GM12878 (cell line): Measurements from ENCODE around the gene C9orf50. TPM values are rescaled to one million over a fixed set of nuclear protein-coding genes. Genes with fewer than 3 reads are reported as not detected.

ENCODE experiments used
- ATAC-seq: fragments of 200-7000 bp; cut with Tn5 transposase; 3 replicates; pipeline ENCODE4 v1.9.1; 2020; ENCODE audit warnings: mild to moderate bottlenecking, moderate library complexity
- BruUV-seq: library from RNA; stranded (reverse); fragments of 400-500 nt; replicated peaks from 2 replicates; lab custom pipeline; 2021; lab: Mats Ljungman, UMichigan
- CTCF ChIA-PET: fragments of 300-600 bp; sonication (Branson Sonifier 250); formaldehyde crosslinking; extraction: SDS; loops from one replicate; lab custom pipeline; 2021; ENCODE audit warnings: inconsistent platforms; lab: Yijun Ruan, JAX
- POLR2A ChIA-PET: fragments of 350-600 bp; formaldehyde crosslinking; extraction: SDS; loops from one replicate; lab custom pipeline; 2021; ENCODE audit warnings: inconsistent platforms; lab: Charles Lee
- RAD21 ChIA-PET: fragments of 300-600 bp; sonication (Branson Sonifier 250); formaldehyde crosslinking; loops from one replicate; lab custom pipeline; 2023; ENCODE audit warnings: antibody characterized with exemption; ENCODE audit not compliant: unreplicated experiment; lab: Charles Lee
- SMC1A ChIA-PET: fragments of 300-600 bp; sonication (Branson Sonifier 250); formaldehyde crosslinking; loops from one replicate; lab custom pipeline; 2023; ENCODE audit not compliant: unreplicated experiment, uncharacterized antibody; lab: Charles Lee
- DNase-seq: peaks from one replicate; pipeline ENCODE4 v3.0.0-alpha.2; 2011; ENCODE audit warnings: low read depth, low spot score
- FAIRE-seq: peaks from 3 replicates; lab custom pipeline; 2011; peaks lifted over from hg19 to GRCh38; lab: Jason Lieb, UNC
- H2AFZ ChIP-seq: 2 replicates; pipeline ENCODE4 v1.6.0; 2011; ENCODE audit warnings: low read depth, low read length, control low read depth; ENCODE audit not compliant: control insufficient read depth
- H3K27ac ChIP-seq: 2 replicates; pipeline ENCODE4 v1.5.1; 2011; ENCODE audit warnings: control low read depth; ENCODE audit not compliant: control insufficient read depth, insufficient read depth
- H3K27me3 ChIP-seq, 2 experiments: replicated peaks in 1 of 2; 2 replicates each; pipeline versions ENCODE4 v1.6.0 to v1.6.1; 2011; ENCODE audit warnings: low read length in 1 of 2; ENCODE audit not compliant: control insufficient read depth in 2 of 2, insufficient read depth in 2 of 2
- H3K36me3 ChIP-seq, 2 experiments: 2 replicates each; pipeline ENCODE4 v1.5.1; 2011; ENCODE audit warnings: low read length in 1 of 2; ENCODE audit not compliant: control insufficient read depth in 2 of 2, insufficient read depth in 2 of 2
- H3K4me1 ChIP-seq: 2 replicates; pipeline ENCODE4 v1.6.1; 2011; ENCODE audit warnings: mild to moderate bottlenecking, low read length, moderate library complexity, mixed read lengths; ENCODE audit not compliant: control insufficient read depth, insufficient read depth
- H3K4me2 ChIP-seq: 2 replicates; pipeline ENCODE4 v1.6.0; 2011; ENCODE audit warnings: control low read depth; ENCODE audit not compliant: control insufficient read depth, insufficient read depth
- H3K4me3 ChIP-seq: fragments of 200-600 bp; sonication (generic); 2 replicates; pipeline ENCODE4 v1.5.1; 2016
- H3K79me2 ChIP-seq: 2 replicates; pipeline ENCODE4 v1.6.0; 2011; ENCODE audit warnings: low read length; ENCODE audit not compliant: control insufficient read depth, insufficient read depth
- H3K9ac ChIP-seq: 2 replicates; pipeline ENCODE4 v1.8.0; 2011; ENCODE audit warnings: low read length, control low read depth, mixed read lengths; ENCODE audit not compliant: control insufficient read depth, insufficient read depth
- H3K9me3 ChIP-seq: replicated peaks from 3 replicates; pipeline ENCODE4 v1.5.1; 2011; ENCODE audit warnings: mild to moderate bottlenecking, low read length; ENCODE audit not compliant: control insufficient read depth, insufficient read depth
- H4K20me1 ChIP-seq: 2 replicates; pipeline ENCODE4 v1.6.0; 2011; ENCODE audit not compliant: control insufficient read depth, insufficient read depth
- BHLHE40 ChIP-seq, 2 experiments: fragments of 450-650 bp in 1 of 2; IDR thresholded peaks; 2 replicates each; pipeline ENCODE4 v1.6.1; 2011 to 2017; ENCODE audit warnings: low read depth in 2 of 2, borderline replicate concordance in 1 of 2, improper control_type of control experiment in 1 of 2, low read length in 1 of 2, mild to moderate bottlenecking in 1 of 2
- FOXK2 ChIP-seq: fragments of 450-650 bp; IDR thresholded peaks from 2 replicates; pipeline ENCODE4 v1.6.1; 2017; ENCODE audit warnings: mild to moderate bottlenecking, moderate library complexity
- FOXM1 ChIP-seq: IDR thresholded peaks from 2 replicates; pipeline ENCODE4 v1.6.1; 2012; ENCODE audit warnings: low read depth, mild to moderate bottlenecking, inconsistent platforms, low read length, moderate library complexity
- RAD51 ChIP-seq: fragments of 450-650 bp; IDR thresholded peaks from 2 replicates; pipeline ENCODE4 v1.6.1; 2016; ENCODE audit warnings: moderate library complexity, mild to moderate bottlenecking, inconsistent platforms
- RELA ChIP-seq: fragments of 450-650 bp; IDR thresholded peaks from 2 replicates; pipeline ENCODE4 v1.8.0; 2014; ENCODE audit warnings: borderline replicate concordance; ENCODE audit not compliant: partially characterized antibody
- SP1 ChIP-seq: IDR thresholded peaks from one replicate; pipeline ENCODE4 v1.6.1; 2011; ENCODE audit warnings: low read depth, low read length
- USF1 ChIP-seq: IDR thresholded peaks from 2 replicates; pipeline ENCODE4 v1.6.1; 2011; ENCODE audit warnings: borderline replicate concordance, low read depth, mild to moderate bottlenecking, moderate library complexity, mixed read lengths, low read length; ENCODE audit not compliant: insufficient read depth; ENCODE audit errors: extremely low read length
- ZNF274 ChIP-seq: IDR thresholded peaks from one replicate; pipeline ENCODE4 v1.8.0; 2011; ENCODE audit not compliant: insufficient read length, insufficient read depth
- WGBS: methylation state at CpG from one replicate; pipeline ENCODE4 v1.1.6; 2016; ENCODE audit warnings: low lambda C conversion rate; ENCODE audit not compliant: insufficient replicate concordance, insufficient coverage; ENCODE audit errors: missing lambda C conversion rate; 5-methylcytosine and 5-hydroxymethylcytosine counted together
- in situ Hi-C: fragments of 300-500 bp; cut with MboI; formaldehyde crosslinking; loops from 9 replicates; pipeline ENCODE4 v1.14.3; 2018; ENCODE audit warnings: mixed read lengths
- intact Hi-C: fragments of 100-400 bp; cut with micrococcal nuclease; formaldehyde crosslinking; loops from one replicate; pipeline ENCODE4 v1.14.2; 2022; ENCODE audit not compliant: unreplicated experiment
- polyA plus RNA-seq, 11 experiments: library from polyadenylated mRNA; depleted of rRNA in 4 of 11; unstranded in 6 of 11; stranded (reverse) in 5 of 11; fragments of >200 nt; fragmentation: Nextera tagmentation in 4 of 11; fragmentation: Illumina TruSeq in 1 of 11; extraction: Ambion mirVana in 4 of 11; extraction: Trizol in 1 of 11; gene quantifications; 1 replicate in 1 of 11; 2 replicates in 10 of 11; pipeline versions ENCODE4 v1.2.1 to v1.2.3, GENCODE V29; 2011 to 2016; ENCODE audit warnings: inconsistent platforms in 2 of 11, missing spikeins in 2 of 11, low read depth in 1 of 11
- total RNA-seq, 4 experiments: library from RNA; depleted of rRNA in 3 of 4; stranded (reverse); fragments of >200 nt in 3 of 4; fragmentation: Illumina TruSeq in 1 of 4; extraction: Trizol in 1 of 4; gene quantifications; 2 replicates each; pipeline versions ENCODE4 v1.2.1 to v1.2.3, GENCODE V29; 2013 to 2021
- TF ChIP-seq, protein P1 (sequence below), 3 experiments: IDR thresholded peaks in 2 of 3; conservative IDR thresholded peaks in 1 of 3; 2 replicates each; pipeline ENCODE4 v1.5.1; 2011; ENCODE audit warnings: low read depth in 3 of 3, low read length in 3 of 3, mild to moderate bottlenecking in 3 of 3, control low read depth in 2 of 3, moderate library complexity in 2 of 3, inconsistent platforms in 1 of 3, mixed read lengths in 1 of 3; ENCODE audit not compliant: control insufficient read depth in 2 of 3, insufficient read depth in 1 of 3; ENCODE audit errors: extremely low read depth in 1 of 3

C9orf50 gene
- total and polyA plus RNA-seq, 10 of the 15 experiments (the other 5 are each of a cell fraction or from before 2014, with no cell fraction given): not detected

- ATAC-seq (no peak), FAIRE-seq (no peak)
- CTCF ChIA-PET: interaction anchor here (1.4 kb wide), 1 partner anchor 76 kb away, joined by 3 read pairs; no protein-coding TSS in a partner anchor
Observed at GRCh38 chr9:129644902-129645301, 24.0 kb upstream of the C9orf50 start.

DNA sequence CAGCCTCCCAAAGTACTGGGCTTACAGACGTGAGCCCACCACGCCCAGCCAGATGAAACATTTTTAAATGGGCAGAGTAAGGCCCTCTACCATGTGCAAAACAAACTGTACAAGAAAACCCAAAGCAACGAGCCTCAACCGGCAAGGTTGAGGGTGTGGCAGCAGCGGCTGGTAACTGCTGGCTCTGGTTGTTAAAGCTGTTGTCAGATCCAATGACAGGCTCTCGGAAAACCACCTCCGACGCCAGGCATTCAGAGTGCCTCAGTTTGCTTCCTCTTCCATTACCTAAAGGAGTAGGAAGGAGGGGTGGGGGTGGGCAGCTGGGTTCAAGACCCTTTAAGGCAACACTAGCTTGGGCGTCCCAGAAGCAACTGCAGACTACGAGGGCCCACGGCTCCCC lies 23.5 kb upstream of the C9orf50 start:
- Histone ChIP-seq H3K27ac (no peak overlapping the region), H3K4me1 (peaks cover 6% of the 10 kb centered on the region; the same call in 1 of the 2 replicates), H4K20me1 (no peaks in the 10 kb centered on the region), H3K79me2 (peaks cover 15% of the 10 kb centered on the region), H3K27me3 (no peaks in the 10 kb centered on the region), H3K4me3 (no peak overlapping the region), H3K9ac (no peak overlapping the region), H2AFZ (no peak overlapping the region), H3K9me3 (no peaks in the 10 kb centered on the region), H3K36me3 (no peaks in the 10 kb centered on the region; a peak in 1 of 4 replicates), H3K4me2 (no peak overlapping the region)
- ATAC-seq (no peak), DNase-seq (no peak), FAIRE-seq (no peak)
- in situ Hi-C loops (no loop called here), intact Hi-C loops (no loop called here)
- TF ChIP-seq ZNF274 (no peak), SP1 (no peak), FOXK2 (no peak), FOXM1 (no peak)
- TF ChIP-seq, protein P1, sequence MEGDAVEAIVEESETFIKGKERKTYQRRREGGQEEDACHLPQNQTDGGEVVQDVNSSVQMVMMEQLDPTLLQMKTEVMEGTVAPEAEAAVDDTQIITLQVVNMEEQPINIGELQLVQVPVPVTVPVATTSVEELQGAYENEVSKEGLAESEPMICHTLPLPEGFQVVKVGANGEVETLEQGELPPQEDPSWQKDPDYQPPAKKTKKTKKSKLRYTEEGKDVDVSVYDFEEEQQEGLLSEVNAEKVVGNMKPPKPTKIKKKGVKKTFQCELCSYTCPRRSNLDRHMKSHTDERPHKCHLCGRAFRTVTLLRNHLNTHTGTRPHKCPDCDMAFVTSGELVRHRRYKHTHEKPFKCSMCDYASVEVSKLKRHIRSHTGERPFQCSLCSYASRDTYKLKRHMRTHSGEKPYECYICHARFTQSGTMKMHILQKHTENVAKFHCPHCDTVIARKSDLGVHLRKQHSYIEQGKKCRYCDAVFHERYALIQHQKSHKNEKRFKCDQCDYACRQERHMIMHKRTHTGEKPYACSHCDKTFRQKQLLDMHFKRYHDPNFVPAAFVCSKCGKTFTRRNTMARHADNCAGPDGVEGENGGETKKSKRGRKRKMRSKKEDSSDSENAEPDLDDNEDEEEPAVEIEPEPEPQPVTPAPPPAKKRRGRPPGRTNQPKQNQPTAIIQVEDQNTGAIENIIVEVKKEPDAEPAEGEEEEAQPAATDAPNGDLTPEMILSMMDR (IDR thresholded peaks at IDR 0.05 in 2 of 3, conservative IDR thresholded peaks at IDR 0.05 in 1 of 3; ENCODE audit: control insufficient read depth in 2 of 3, extremely low read depth in 1 of 3, insufficient read depth in 1 of 3, low read depth in 3 of 3, low read length in 3 of 3): no peak
- ChIA-PET POLR2A (no interaction called here), RAD21 (interaction anchor here (1.3 kb wide), 1 partner anchor 140 kb away, joined by 3 read pairs; no protein-coding TSS in a partner anchor), SMC1A (no interaction called here), CTCF (interaction anchor here (0.6 to 1.4 kb wide), 2 partner anchors 77 to 1071 kb away, joined by 3 read pairs; no protein-coding TSS in a partner anchor)
- 59% methylated on average over 11 of the region's 11 CpGs for WGBS
- no TSS peak for BruUV-seq

More at GRCh38 chr9:129644902-129645301, 24.0 kb upstream of the C9orf50 start:
- ChIA-PET SMC1A (no interaction called here), RAD21 (no interaction called here), POLR2A (no interaction called here)
- Histone ChIP-seq H3K79me2 (peaks cover 15% of the 10 kb centered on the region), H3K4me1 (peaks cover 6% of the 10 kb centered on the region; the same call in 1 of the 2 replicates), H2AFZ (no peak overlapping the region), H3K4me3 (no peak overlapping the region), H3K9me3 (no peaks in the 10 kb centered on the region), H3K27me3 (no peaks in the 10 kb centered on the region), H3K4me2 (no peak overlapping the region), H4K20me1 (no peaks in the 10 kb centered on the region), H3K9ac (no peak overlapping the region), H3K36me3 (no peaks in the 10 kb centered on the region; a peak in 1 of 4 replicates), H3K27ac (no peak overlapping the region)
- no peak for DNase-seq
- TF ChIP-seq RELA: no peak
- peak; percentile 46 for TF ChIP-seq USF1
- TF ChIP-seq RAD51: peak; percentile 71
- peak in 1 of 2 experiments; percentile 18; a peak in 1 of 4 replicates for TF ChIP-seq BHLHE40 (IDR thresholded peaks at IDR 0.05; ENCODE audit: borderline replicate concordance in 1 of 2, low read depth in 2 of 2, low read length in 1 of 2)
- WGBS: 45% methylated on average over 17 of the region's 17 CpGs
- in situ Hi-C loops: loop anchor here (5.0 kb wide), 1 partner anchor 137 kb away; no protein-coding TSS in a partner anchor
- no TSS peak for BruUV-seq
- intact Hi-C loops: no loop called here
